ENCODE measurements around the gene CSNK2B. TPM values are rescaled to one million over a fixed set of nuclear protein-coding genes. Genes with fewer than 3 reads are reported as not detected.
A peak's percentile ranks its signal among the peaks of the same experiment; 100 is the strongest.

The CSNK2B gene
- total RNA-seq, 1 experiment from 2014 or later = 221 TPM

- no peaks in the 10 kb centered on the region for H3K27me3 Mint-ChIP-seq (ENCODE audit: insufficient read depth, unreplicated experiment)
- no TSS peak for BruUV-seq (replicated peaks)
These were observed 37.2 kb downstream of the CSNK2B start, which contains the start of gene ABHD16A for GRCh38 chr6:31702819-31703716. TSS of gene ABHD16A (minus strand) at chr6:31703324. CDS start at chr6:31703281, 43 bp downstream.

DNA sequence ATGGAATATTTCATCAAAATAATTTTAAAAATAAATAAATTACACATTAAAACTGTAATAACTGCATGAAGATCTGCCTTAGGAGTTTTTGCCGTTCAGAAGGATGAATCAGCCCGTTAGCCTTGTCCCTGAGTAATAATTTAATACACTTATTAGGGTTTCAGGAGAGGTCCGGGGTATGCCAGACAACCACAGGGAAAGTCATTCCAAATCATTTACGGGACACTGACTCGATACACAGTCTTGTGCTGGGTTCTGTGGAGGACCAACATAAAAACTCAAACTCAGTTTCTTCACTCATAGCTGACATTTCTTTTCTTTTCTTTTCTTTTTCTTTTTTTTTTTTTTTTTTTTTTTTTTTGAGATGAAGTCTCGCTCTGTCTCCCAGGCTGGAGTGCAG lies 40.1 kb downstream of the CSNK2B start:
- H3K9me3 Mint-ChIP-seq (ENCODE audit: unreplicated experiment) = no peaks in the 10 kb centered on the region
- H3K27ac Mint-ChIP-seq (ENCODE audit: unreplicated experiment) = no peak overlapping the region
- no peak for DNase-seq
- intact Hi-C loops (cut with micrococcal nuclease; ENCODE audit: unreplicated experiment) = no loop called here
- ChIA-PET CTCF (no interaction called here), POLR2A (interaction anchor here (0.6 to 0.8 kb wide), 2 partner anchors 24 to 77 kb away, joined by 3 to 5 read pairs; no protein-coding TSS in a partner anchor)
- peaks cover 5% of the 10 kb centered on the region for H3K36me3 Mint-ChIP-seq (ENCODE audit: insufficient read depth, unreplicated experiment)
- no peak for TF ChIP-seq CTCF (IDR thresholded peaks at IDR 0.05; ENCODE audit: insufficient read depth in 1 of 2, low read depth in 1 of 2, low read length in 1 of 2, severe bottlenecking in 1 of 2, unreplicated experiment in 1 of 2)
- Histone ChIP-seq H3K9me3 (no peaks in the 10 kb centered on the region), H3K36me3 (ENCODE audit: control insufficient read depth, insufficient read depth, low read length) (no peaks in the 10 kb centered on the region), H3K4me3 (ENCODE audit: low read depth, low read length) (no peak overlapping the region), H3K27me3 (replicated peaks; ENCODE audit: control insufficient read depth, insufficient read depth, low read length) (no peaks in the 10 kb centered on the region), H3K4me1 (peaks cover 16% of the 10 kb centered on the region)
- H3K27me3 Mint-ChIP-seq (ENCODE audit: insufficient read depth, unreplicated experiment) = no peaks in the 10 kb centered on the region
- no TSS peak for BruUV-seq (replicated peaks)
- H3K4me3 Mint-ChIP-seq (ENCODE audit: unreplicated experiment) = no peak overlapping the region
- H3K4me1 Mint-ChIP-seq (ENCODE audit: low read depth, unreplicated experiment) = peaks cover 9% of the 10 kb centered on the region

More at GRCh38 chr6:31702819-31703716, 37.2 kb downstream of the CSNK2B start, which contains the start of gene ABHD16A:
- Mint-ChIP-seq H3K36me3 (ENCODE audit: insufficient read depth, unreplicated experiment) (peaks cover 19% of the 10 kb centered on the region), H3K27ac (ENCODE audit: unreplicated experiment) (peak within 1 kb of the TSS; percentile 87), H3K4me1 (ENCODE audit: low read depth, unreplicated experiment) (peaks cover 11% of the 10 kb centered on the region), H3K9me3 (ENCODE audit: unreplicated experiment) (no peaks in the 10 kb centered on the region), H3K4me3 (ENCODE audit: unreplicated experiment) (peak within 1 kb of the TSS; percentile 91)
- TF ChIP-seq CTCF (IDR thresholded peaks at IDR 0.05; ENCODE audit: insufficient read depth in 1 of 2, low read depth in 1 of 2, low read length in 1 of 2, severe bottlenecking in 1 of 2, unreplicated experiment in 1 of 2) = no peak
- Histone ChIP-seq H3K36me3 (ENCODE audit: control insufficient read depth, insufficient read depth, low read length) (peaks cover 3% of the 10 kb centered on the region), H3K9me3 (no peaks in the 10 kb centered on the region), H3K4me3 (ENCODE audit: low read depth, low read length) (peak within 1 kb of the TSS; percentile 50), H3K27me3 (replicated peaks; ENCODE audit: control insufficient read depth, insufficient read depth, low read length) (no peaks in the 10 kb centered on the region), H3K4me1 (peaks cover 34% of the 10 kb centered on the region)
- intact Hi-C loops (cut with micrococcal nuclease; ENCODE audit: unreplicated experiment) = loop anchor here (2.0 to 5.0 kb wide), 2 partner anchors 22 to 34 kb away; partner anchors contain the start of genes CLIC1 and LY6G5C
- CTCF ChIA-PET = interaction anchor here (0.6 to 1.2 kb wide), 8 partner anchors 23 to 154 kb away, joined by 3 to 7 read pairs (median 3); partner anchors contain the start of genes CSNK2B and LSM2
- POLR2A ChIA-PET = interaction anchor here (0.5 to 1.7 kb wide), 17 partner anchors 10 to 666 kb away, joined by 3 to 11 read pairs (median 4); partner anchors contain the start of genes APOM, CLIC1, HSPA1A and HSPA1B
- peak; percentile 97 to 98 for DNase-seq

- no peaks in the 10 kb centered on the region for H3K9me3 Mint-ChIP-seq (ENCODE audit: unreplicated experiment)
- H3K4me3 ChIP-seq (ENCODE audit: low read depth, low read length) = no peak within 1 kb of the TSS
- ChIA-PET POLR2A (interaction anchor here (0.8 kb wide), 1 partner anchor 24 kb away, joined by 5 read pairs; no protein-coding TSS in a partner anchor), CTCF (no interaction called here)
- intact Hi-C loops (cut with micrococcal nuclease; ENCODE audit: unreplicated experiment) = no loop called here
- peaks cover 4% of the 10 kb centered on the region for H3K4me1 Mint-ChIP-seq (ENCODE audit: low read depth, unreplicated experiment)
- H3K9me3 ChIP-seq = no peaks in the 10 kb centered on the region
- H3K36me3 Mint-ChIP-seq (ENCODE audit: insufficient read depth, unreplicated experiment) = peaks cover 5% of the 10 kb centered on the region
- no peak for DNase-seq
- H3K27me3 Mint-ChIP-seq (ENCODE audit: insufficient read depth, unreplicated experiment) = no peaks in the 10 kb centered on the region
- no peak within 1 kb of the TSS for H3K27ac Mint-ChIP-seq (ENCODE audit: unreplicated experiment)
- no peak for TF ChIP-seq CTCF (IDR thresholded peaks at IDR 0.05; ENCODE audit: insufficient read depth in 1 of 2, low read depth in 1 of 2, low read length in 1 of 2, severe bottlenecking in 1 of 2, unreplicated experiment in 1 of 2)
- H3K4me3 Mint-ChIP-seq (ENCODE audit: unreplicated experiment) = no peak within 1 kb of the TSS
- BruUV-seq (replicated peaks) = no TSS peak
- peaks cover 10% of the 10 kb centered on the region for H3K4me1 ChIP-seq
- no peaks in the 10 kb centered on the region for H3K27me3 ChIP-seq (replicated peaks; ENCODE audit: control insufficient read depth, insufficient read depth, low read length)
- no peaks in the 10 kb centered on the region for H3K36me3 ChIP-seq (ENCODE audit: control insufficient read depth, insufficient read depth, low read length)
These were observed 40.7 kb downstream of the CSNK2B start, which contains the start of gene LY6G6F for GRCh38 chr6:31706599-31706998. TSS of gene LY6G6F (plus strand) at chr6:31706866. CDS start at chr6:31706907, 41 bp downstream.

All from Caco-2 (cell line).